ENCODE data around the gene FAU.
A peak's percentile ranks its signal among the peaks of the same experiment; 100 is the strongest.

Gene FAU

GRCh38 chr11:65135633-65136145 lies 13.8 kb upstream of the FAU start:
- DNase-seq (ENCODE audit: low read depth): no peak

GRCh38 chr11:65134952-65135632 lies 13.2 kb upstream of the FAU start:
- peak; percentile 81 for DNase-seq (ENCODE audit: low read depth)

DNA sequence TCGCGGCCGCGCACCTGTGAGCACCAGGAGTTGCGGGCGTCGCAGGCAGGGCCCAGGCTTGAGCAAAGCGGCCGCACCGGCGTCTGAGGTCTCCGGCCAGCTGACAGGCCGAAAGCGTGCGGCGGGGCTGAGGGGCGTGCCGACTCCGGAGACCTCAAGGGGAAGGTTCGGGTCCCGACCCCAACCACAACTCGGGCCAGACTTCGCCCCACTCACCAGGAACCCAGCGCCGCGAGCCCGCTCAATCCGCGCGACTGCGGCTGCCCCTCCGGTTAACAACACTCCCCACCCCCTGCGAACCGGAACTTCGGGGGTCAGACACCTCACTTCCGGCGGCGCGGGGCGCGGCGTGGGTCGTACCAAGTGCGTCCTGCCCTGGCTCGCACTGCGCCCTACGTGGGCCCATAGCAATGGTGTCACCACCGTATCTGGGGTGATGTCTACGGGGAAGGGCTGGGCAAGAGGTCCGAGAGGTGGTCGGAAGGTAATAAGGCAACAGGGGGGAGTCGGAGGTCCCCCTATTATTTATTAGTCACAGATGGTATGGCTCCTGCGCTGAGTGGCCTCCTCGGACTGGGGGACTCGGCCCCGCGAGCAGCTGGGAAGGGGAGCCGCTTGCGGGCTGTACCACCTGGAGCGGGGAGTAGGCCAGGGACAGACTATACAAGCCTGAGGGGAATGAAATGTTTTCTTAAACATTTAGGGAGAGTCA lies 12.5 kb upstream of the FAU start, which contains the start of gene SYVN1:
Gene SYVN1 (minus strand): TSS at position 280 of the 712 bp plus-strand sequence. CDS start 918 bp downstream, outside the sequence.
- peak; percentile 87 for DNase-seq (ENCODE audit: low read depth)

GRCh38 chr11:65133724-65134123 lies 11.8 kb upstream of the FAU start:
- DNase-seq (ENCODE audit: low read depth): no peak

GRCh38 chr11:65132988-65133700 lies 11.2 kb upstream of the FAU start:
- DNase-seq (ENCODE audit: low read depth): no peak

DNA sequence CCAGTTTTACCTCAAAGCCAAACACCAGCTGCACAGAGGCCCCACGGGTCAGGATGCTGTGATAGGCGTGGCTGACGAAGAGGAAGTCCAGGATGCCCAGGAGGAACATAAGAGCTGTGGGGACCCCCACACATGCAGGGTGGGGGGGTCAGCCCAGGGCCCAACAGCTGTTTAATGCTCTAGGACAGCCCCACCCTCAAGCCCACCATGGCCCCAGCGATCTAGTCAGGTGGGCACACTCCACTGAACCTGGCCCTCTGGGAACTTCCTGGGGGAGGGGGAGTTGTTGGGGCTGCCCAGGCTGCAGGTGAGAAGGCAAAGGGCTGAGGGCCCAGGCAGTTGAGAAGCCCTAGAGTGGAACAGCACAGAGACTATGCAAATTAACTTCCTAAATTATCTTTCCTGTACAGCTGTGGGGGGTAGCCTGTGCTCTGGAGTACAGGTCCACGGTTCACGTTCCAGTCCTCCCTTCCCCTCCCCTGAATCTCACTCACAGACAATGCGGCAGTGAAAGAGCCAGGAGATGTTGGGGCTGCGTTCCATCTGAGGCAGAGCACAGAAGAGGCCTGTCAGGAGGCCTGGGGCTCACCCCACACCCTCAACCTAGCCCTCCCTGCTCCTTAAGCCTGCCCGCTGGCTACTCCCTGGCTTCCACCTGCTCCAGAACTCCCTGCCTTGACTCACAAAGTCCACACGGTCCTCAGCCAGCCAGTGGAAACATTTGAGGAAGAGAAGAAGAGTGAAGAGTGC lies 10.5 kb upstream of the FAU start:
- no peak for DNase-seq (ENCODE audit: low read depth)

DNA sequence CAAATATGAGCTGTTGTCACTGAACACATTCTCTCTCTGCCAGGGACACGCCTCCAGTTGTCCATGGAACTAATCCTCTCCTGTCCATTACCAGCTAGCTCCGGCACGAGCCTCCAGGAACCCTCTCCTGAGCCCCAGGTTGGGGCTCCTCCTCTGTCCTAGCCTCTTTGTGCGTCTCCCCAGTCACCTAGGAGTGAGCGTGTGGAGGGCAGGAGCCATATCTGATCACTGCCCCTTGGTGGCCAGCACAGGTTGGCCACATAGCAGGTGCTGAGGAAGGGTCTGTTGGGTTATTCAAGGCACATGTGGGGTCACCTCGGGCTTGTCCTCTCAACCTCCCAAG lies 9.9 kb upstream of the FAU start:
- no peak for DNase-seq (ENCODE audit: low read depth)

GRCh38 chr11:65131417-65131776 lies 9.5 kb upstream of the FAU start:
- no peak for DNase-seq (ENCODE audit: low read depth)

- DNase-seq (ENCODE audit: low read depth): no peak
Observed at GRCh38 chr11:65130631-65131416, 8.9 kb upstream of the FAU start.

- no peak for DNase-seq (ENCODE audit: low read depth)
Observed at GRCh38 chr11:65129649-65130441, 7.9 kb upstream of the FAU start.

DNA sequence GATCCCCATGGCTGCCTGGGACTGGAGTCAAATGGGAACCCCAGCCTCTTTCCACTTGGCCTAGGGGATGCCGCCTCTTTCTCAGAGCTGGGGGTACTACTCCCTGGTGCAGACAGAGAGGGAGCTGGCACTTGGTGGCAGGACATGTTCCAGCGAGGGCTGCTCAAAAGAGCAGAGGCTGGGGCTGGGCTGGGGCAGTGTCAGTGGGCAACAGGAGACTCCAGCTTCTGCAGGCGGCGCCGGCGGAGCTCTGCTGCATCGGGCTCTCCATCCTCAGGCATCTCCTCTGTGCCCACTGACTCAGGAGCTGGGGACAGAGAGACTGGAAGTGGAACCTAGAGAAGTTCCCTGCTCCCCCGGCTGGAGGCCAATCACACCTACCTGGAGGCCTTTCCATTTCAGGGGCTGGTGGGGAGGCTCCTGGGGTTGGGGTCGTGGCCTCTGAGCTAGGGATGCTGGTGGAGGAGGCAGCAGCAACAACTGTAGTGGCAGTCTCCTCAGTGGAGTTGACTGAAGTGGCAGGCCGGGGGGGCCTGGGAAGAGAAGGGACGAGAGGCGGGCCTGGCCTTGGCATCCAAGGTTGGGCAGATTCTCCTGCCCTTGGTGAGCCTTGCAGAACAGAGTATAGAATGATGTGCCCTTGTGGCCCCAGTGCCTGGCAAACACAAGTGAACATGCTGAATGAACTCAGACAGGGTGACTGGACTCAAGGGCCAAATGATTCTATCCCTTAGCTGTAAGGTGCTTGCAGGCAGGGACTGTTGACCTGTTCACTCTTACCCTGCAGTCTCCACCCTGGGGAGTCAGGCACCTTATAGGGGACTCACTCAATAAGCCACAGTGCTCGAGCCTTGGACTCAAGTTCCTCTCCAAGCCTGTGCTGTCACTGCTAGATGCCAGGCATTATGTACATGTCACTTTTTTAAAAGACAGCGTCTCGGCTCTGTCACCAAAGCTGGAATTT lies 6.5 kb upstream of the FAU start:
- DNase-seq (ENCODE audit: low read depth): no peak

- no peak for DNase-seq (ENCODE audit: low read depth)
Observed at GRCh38 chr11:65127473-65128181, 5.7 kb upstream of the FAU start.

DNA sequence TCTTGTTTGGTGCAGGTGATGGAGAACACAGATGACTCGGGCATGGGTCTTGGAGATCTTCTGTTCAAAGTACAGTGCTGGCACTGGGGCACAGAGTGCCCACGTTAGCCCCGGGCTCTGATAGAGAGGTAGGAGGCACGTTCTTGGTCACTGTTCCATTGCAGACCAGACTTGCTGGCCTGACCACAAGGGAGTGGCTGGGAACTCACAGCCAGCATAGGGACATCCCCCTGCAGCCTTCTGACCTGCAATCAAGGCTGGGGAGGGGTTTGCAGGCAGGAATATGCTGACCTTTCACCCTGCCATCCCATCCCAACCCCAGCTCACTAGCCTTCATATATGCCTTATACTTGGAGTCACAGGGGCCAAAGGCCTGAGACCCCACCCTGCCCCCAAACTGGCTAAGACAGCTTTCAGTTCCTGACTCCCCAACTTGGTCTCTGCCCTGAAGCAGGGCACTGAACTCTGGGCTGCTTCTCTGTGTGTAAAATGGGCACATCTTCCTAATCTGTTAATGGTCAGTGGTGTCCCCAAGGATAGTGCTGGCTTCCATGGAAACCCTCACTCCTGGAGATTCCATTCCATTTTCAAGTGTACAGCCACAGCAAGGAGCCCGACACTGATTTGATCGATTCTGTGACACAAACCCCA lies 4.8 kb upstream of the FAU start:
- no peak for DNase-seq (ENCODE audit: low read depth)

DNA sequence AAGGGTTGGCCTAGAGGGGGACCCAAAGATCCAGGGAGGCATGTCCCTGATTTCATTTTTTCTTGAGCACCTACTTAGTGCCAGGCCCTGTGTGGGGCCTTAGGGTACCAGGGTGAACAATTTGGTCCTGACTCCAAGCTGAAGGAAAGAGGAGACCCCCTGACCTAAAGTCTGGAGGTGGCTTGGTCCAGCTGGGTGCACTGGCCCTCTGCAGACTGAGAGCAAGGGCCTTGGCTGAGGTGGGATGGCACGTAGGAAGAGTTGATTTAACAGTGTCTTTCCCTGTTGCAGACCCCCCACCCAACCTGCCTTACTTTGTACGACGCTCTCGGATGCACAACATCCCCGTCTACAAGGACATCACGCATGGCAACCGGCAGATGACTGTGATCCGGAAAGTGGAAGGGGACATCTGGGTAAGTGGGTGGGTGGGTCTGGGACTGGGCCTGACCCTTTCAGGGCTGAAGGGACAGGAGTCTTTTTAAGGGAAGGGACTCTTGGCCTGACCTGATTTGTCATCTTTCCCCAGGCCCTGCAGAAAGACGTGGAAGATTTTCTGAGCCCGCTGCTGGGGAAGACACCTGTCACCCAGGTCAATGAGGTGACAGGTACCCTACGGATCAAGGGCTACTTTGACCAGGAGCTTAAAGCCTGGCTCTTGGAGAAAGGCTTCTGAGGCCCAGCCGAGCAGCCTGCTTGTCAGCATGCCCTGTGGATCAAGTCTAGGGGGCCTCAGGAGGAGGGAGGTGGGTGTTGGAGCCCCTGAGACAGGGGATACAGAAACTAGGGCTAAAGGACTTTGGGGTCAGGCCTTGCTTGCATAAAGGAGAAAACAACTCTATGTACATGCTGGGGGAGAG lies 3.5 kb upstream of the FAU start:
- no peak for DNase-seq (ENCODE audit: low read depth)

DNA sequence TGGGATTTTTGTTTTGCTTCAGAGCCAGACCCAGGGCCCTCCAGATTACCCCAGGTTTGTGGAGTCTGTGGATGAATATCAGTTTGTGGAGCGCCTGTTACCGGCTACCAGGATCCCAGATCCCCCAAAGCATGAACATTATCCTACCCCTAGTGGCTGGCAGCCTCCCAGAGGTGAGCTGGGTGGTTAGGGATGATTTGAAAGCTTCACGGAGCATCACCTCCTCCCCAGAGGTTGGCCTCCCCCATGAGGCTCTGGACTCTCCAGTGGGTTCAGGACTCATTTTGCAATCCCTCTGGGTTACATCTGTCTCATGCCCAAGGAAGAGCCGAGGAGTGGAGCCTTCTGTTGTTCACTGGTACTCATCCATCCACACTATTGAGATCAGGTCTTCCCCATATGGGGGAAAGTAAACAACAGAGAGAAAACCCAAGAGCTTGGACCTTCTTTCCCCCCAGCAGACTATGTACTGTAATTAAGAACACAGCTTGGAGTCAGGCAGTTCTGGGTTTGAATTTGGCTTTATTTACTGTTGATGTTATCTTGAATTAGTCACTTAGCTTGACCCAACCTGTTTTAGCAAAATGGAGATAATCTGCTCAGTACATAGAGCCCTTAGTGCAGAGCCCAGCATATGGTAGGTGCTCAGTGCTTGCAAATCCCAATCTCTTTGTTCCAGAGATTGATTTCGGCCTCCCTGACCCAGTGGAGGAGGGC lies 2.7 kb upstream of the FAU start:
- no peak for DNase-seq (ENCODE audit: low read depth)

DNA sequence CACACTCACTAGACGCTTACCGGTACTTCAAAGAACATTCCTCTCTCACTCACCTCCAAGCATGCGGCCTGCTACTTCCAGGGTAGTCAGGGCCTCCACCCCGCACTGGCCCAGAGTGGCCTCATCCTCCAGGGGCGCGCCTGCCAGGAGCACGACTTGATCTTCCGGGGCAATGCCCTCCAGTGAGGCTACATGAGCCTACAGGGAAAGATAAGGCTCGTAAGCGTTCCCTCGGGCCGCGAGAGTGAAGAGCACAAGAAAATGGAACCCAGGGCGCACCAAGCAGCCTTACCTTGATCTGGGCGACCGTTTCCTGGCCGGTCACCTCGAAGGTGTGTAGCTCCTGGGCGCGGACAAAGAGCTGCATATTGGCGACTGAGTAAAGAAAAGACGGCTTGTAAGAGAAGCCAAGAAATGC lies 478 bp downstream of the FAU start:
- no peak for DNase-seq (ENCODE audit: low read depth)

GRCh38 chr11:65120831-65121230 lies 1.1 kb downstream of the FAU start:
- no peak for DNase-seq (ENCODE audit: low read depth)
